HepG2 (cell line): ENCODE data around the gene LCMT2. TPM values are rescaled to one million over a fixed set of nuclear protein-coding genes. Genes with fewer than 3 reads are reported as not detected.
A peak's percentile ranks its signal among the peaks of the same experiment; 100 is the strongest.

Experiments used
- ATF4 ChIP-seq, 2 experiments: fragments of 450-650 bp in 1 of 2; sonication (generic) in 1 of 2; formaldehyde crosslinking; IDR thresholded peaks; 2 replicates each; pipeline versions ENCODE4 v1.5.0 to v1.8.0; 2020 to 2022; ENCODE audit warnings: mild to moderate bottlenecking in 1 of 2, missing genetic modification reagents in 1 of 2
- DDIT3 ChIP-seq: sonication (generic); formaldehyde crosslinking; IDR thresholded peaks from 2 replicates; pipeline ENCODE4 v1.4.0; 2020; ENCODE audit warnings: mild to moderate bottlenecking, missing genetic modification reagents
- HBP1 ChIP-seq: IDR thresholded peaks from 2 replicates; pipeline ENCODE4 v1.6.1; 2016; ENCODE audit warnings: low read depth, control low read depth
- JUNB ChIP-seq: sonication (generic); formaldehyde crosslinking; IDR thresholded peaks from 2 replicates; pipeline ENCODE4 v1.8.0; 2022; ENCODE audit warnings: missing genetic modification reagents, mild to moderate bottlenecking, borderline replicate concordance
- KDM4B ChIP-seq: sonication (generic); formaldehyde crosslinking; IDR thresholded peaks from 2 replicates; pipeline ENCODE4 v1.4.0; 2020; ENCODE audit warnings: missing genetic modification reagents
- KLF12 ChIP-seq: sonication (generic); formaldehyde crosslinking; IDR thresholded peaks from 2 replicates; pipeline ENCODE4 v1.4.0; 2020; ENCODE audit warnings: missing genetic modification reagents, borderline replicate concordance
- NFKBIZ ChIP-seq: IDR thresholded peaks from 2 replicates; pipeline ENCODE4 v1.6.1; 2018; ENCODE audit warnings: missing genetic modification reagents, missing compliant biosample characterization
- SMARCC2 ChIP-seq: fragments of 450-650 bp; IDR thresholded peaks from 2 replicates; pipeline ENCODE4 v1.6.1; 2017; ENCODE audit warnings: antibody characterized with exemption, mild to moderate bottlenecking
- SNAPC2 ChIP-seq: sonication (generic); formaldehyde crosslinking; IDR thresholded peaks from 2 replicates; pipeline ENCODE4 v1.8.1; 2022; ENCODE audit warnings: mild to moderate bottlenecking, missing genetic modification reagents
- STAT6 ChIP-seq: sonication (generic); formaldehyde crosslinking; IDR thresholded peaks from 2 replicates; pipeline ENCODE4 v1.4.0; 2020; ENCODE audit warnings: missing genetic modification reagents, mild to moderate bottlenecking, borderline replicate concordance
- ZBTB21 ChIP-seq: sonication (generic); formaldehyde crosslinking; IDR thresholded peaks from 2 replicates; pipeline ENCODE4 v1.4.0; 2020; ENCODE audit warnings: missing genetic modification reagents
- ZNF142 ChIP-seq: sonication (generic); formaldehyde crosslinking; IDR thresholded peaks from 2 replicates; pipeline ENCODE4 v1.4.0; 2020; ENCODE audit warnings: missing genetic modification reagents
- ZNF639 ChIP-seq: conservative IDR thresholded peaks from 2 replicates; pipeline ENCODE4 v1.6.1; 2018; ENCODE audit warnings: missing genetic modification reagents
- ZNF670 ChIP-seq: sonication (generic); formaldehyde crosslinking; IDR thresholded peaks from 2 replicates; pipeline ENCODE4 v1.8.0; 2022; ENCODE audit warnings: mild to moderate bottlenecking, missing genetic modification reagents, borderline replicate concordance
- ZNF709 ChIP-seq: sonication (generic); formaldehyde crosslinking; IDR thresholded peaks from 2 replicates; pipeline ENCODE4 v1.5.0; 2020; ENCODE audit warnings: mild to moderate bottlenecking, missing genetic modification reagents
- polyA plus RNA-seq, 8 experiments: library from polyadenylated mRNA; depleted of rRNA in 3 of 8; stranded (reverse) in 7 of 8; unstranded in 1 of 8; fragments of >200 nt; fragmentation: Illumina TruSeq in 4 of 8; extraction: Trizol in 4 of 8; gene quantifications; 2 replicates each; pipeline versions ENCODE4 v1.2.1 to v1.2.3, GENCODE V29; 2011 to 2016; ENCODE audit warnings: low read depth in 4 of 8, missing spikeins in 1 of 8, mixed read lengths in 1 of 8; ENCODE audit not compliant: insufficient read depth in 1 of 8
- total RNA-seq, 5 experiments: library from RNA; depleted of rRNA; stranded (reverse); fragments of >200 nt; fragmentation: Illumina TruSeq; extraction: Trizol; gene quantifications; 2 replicates each; pipeline ENCODE4 v1.2.3, GENCODE V29; 2016; ENCODE audit warnings: low read depth in 1 of 5

The LCMT2 gene
- total and polyA plus RNA-seq, 2 of the 13 experiments (the other 11 are each of a cell fraction or from before 2014, with no cell fraction given) = 6.9 to 9.1 TPM

- TF ChIP-seq ATF4 (CRISPR knock-in tag; IDR thresholded peaks at IDR 0.05) (peak in 1 of 2 experiments; percentile 38; a peak in 1 of 4 replicates), SNAPC2 (CRISPR knock-in tag) (0 out of 2 replicates have a peak, but pooled peaks have one; percentile 12), DDIT3 (CRISPR knock-in tag) (no peak), STAT6 (CRISPR knock-in tag) (peak; percentile 38; the same call in 1 of the 2 replicates), KLF12 (CRISPR knock-in tag) (no peak; the same call in 1 of the 2 replicates), NFKBIZ (CRISPR knock-in tag) (no peak), ZNF142 (CRISPR knock-in tag) (peak; percentile 85), ZNF670 (CRISPR knock-in tag) (no peak), SMARCC2 (no peak), JUNB (no peak), ZNF709 (CRISPR knock-in tag) (peak; percentile 85), HBP1 (CRISPR knock-in tag) (peak; percentile 70; the same call in 1 of the 2 replicates), ZNF639 (CRISPR knock-in tag) (peak; percentile 85), KDM4B (CRISPR knock-in tag) (no peak), ZBTB21 (CRISPR knock-in tag) (no peak)
Measured at GRCh38 chr15:43329960-43330779, at the start of gene LCMT2 (continued).
